Chondrocyte (in vitro differentiated cells): Measurements from ENCODE around the gene TSSK2. TPM values are rescaled to one million over a fixed set of nuclear protein-coding genes. Genes with fewer than 3 reads are reported as not detected.

Experiments
- DNase-seq: peaks from one replicate; pipeline ENCODE4 v3.0.0; 2021; ENCODE audit warnings: mixed read lengths, low spot score
- H3K27ac Mint-ChIP-seq: one replicate; pipeline ENCODE4 v1.8.0; 2021; ENCODE audit warnings: mild to moderate bottlenecking, moderate library complexity, mixed read lengths; ENCODE audit not compliant: unreplicated experiment
- H3K27me3 Mint-ChIP-seq: 2 replicates; pipeline ENCODE4 v1.8.0; 2021; ENCODE audit warnings: low read depth, mixed read lengths
- H3K36me3 Mint-ChIP-seq: 2 replicates; pipeline ENCODE4 v1.8.0; 2021; ENCODE audit warnings: low read depth, mixed read lengths
- H3K4me1 Mint-ChIP-seq: 2 replicates; pipeline ENCODE4 v1.8.0; 2021; ENCODE audit warnings: low read depth, mild to moderate bottlenecking, mixed read lengths
- H3K4me3 Mint-ChIP-seq: one replicate; pipeline ENCODE4 v1.8.0; 2021; ENCODE audit warnings: mild to moderate bottlenecking, moderate library complexity, mixed read lengths; ENCODE audit not compliant: unreplicated experiment
- H3K9me3 Mint-ChIP-seq: 2 replicates; pipeline ENCODE4 v1.8.0; 2021; ENCODE audit warnings: low read depth, mixed read lengths
- CTCF ChIP-seq: fragments of 200-600 bp; sonication (generic); IDR thresholded peaks from 2 replicates; pipeline ENCODE4 v1.5.0; 2021; ENCODE audit warnings: antibody characterized with exemption, mild to moderate bottlenecking, moderate library complexity
- total RNA-seq: library from RNA; stranded (reverse); gene quantifications from 3 replicates; pipeline ENCODE4 v1.2.1, GENCODE V29; 2021

TSSK2 gene
- total RNA-seq, 1 donor from 2014 or later: not detected

DNA sequence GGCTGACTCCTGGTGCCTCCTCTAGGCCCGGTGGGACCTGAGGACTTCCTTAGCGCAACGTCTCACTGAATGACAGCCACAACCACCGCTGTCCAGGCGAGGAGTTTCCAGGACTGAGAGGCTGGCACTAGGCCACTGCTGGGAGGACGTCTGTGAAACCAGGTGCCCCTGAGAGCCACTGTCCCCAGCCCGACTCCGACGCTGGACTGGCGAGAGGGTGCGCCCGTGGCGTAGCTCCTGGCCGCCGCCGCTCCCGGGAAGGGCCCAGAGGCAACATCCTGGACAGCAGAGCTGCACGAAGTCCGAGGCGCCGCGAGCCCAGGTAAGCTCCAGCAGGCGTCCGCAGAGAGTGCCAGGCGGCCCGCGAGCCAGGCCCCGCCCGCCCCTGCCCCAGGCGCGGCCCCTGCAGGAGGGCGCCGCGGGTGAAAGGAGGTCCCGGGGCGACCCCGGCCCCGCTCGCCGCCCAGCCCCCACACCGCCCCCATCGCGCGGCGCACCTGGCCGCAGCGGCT is 9.4 kb upstream of the TSSK2 start:
- Mint-ChIP-seq H3K27ac (peak overlapping the region; percentile 89), H3K36me3 (no peaks in the 10 kb centered on the region), H3K4me1 (peaks cover 29% of the 10 kb centered on the region), H3K9me3 (no peaks in the 10 kb centered on the region), H3K27me3 (no peaks in the 10 kb centered on the region), H3K4me3 (peak overlapping the region; percentile 81)
- DNase-seq: no peak
- TF ChIP-seq CTCF: peak; percentile 5

DNA sequence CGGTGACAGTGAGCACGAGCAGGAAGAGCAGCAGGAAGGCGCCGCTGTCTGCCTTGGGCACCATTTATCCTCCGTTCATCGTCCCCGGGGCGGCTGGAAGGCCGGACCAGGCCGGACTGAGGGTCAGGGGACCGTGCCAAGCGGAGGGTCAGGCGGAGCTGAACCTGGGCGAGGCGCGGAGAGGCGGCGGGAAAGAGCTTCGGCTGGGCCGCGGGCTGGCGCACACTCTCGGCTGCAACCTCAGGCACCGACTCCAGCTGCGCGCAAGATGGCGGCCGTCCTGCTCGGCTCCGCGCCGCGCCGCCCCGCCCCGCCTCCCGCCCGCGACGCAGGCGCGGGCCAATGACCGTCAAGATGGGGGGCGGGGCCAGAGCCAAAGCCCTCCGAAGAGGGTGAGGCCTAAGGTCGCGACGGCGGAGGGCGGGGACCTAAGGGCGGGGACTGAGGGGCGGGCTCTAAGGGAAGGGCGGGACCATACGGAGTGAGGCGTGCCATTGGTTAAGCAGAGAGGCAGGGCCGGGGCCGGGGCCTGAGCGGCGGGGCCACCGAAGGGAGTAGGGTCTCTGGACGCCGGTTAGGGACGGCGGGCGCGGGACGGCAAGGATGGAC is 8.9 kb upstream of the TSSK2 start, which contains the start of gene DGCR2:
Gene DGCR2 (minus strand): TSS at position 270 of the 609 bp plus-strand sequence. CDS start 206 bp downstream, at position 64.
- no peak for DNase-seq
- Mint-ChIP-seq H3K4me3 (peak within 1 kb of the TSS; percentile 81), H3K9me3 (no peaks in the 10 kb centered on the region), H3K27ac (peak within 1 kb of the TSS; percentile 89), H3K27me3 (no peaks in the 10 kb centered on the region), H3K36me3 (no peaks in the 10 kb centered on the region), H3K4me1 (peaks cover 29% of the 10 kb centered on the region)
- no peak for TF ChIP-seq CTCF

DNA sequence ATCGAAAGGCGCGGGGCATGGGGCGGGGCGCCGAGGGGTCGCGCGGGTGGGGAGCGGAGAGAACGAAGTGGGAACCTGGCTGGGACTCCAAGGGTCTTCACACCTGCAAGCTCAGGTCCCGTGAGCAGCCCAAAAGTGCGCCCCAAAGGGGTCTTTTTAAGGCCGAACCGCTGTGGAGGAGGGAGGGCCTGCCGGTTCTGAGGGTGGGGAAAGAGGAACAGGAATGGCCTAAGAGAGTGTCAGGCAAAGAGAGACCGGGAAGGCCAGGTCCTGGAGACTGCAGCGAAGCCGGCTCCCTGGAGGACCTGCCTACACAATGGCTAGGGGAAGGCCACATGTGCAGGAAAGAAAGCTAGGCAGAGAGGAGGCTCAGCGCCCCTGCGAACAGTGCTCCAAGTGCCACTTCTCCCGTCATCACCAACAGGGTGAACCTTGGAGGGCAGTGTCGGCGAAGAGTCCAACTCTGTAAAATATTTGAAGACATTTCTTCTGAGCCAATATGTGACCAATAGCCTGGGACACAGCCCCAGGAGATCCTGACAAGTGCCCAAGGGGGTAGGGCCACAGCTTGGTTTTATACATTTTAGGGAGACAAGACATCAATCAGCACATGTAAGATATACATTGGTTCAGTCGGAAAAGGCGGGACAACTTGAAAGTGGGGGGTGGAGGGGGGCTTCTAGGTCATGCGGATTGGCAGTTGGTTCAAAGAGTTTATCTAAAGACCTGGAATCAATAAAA is 8.2 kb upstream of the TSSK2 start:
- DNase-seq: no peak
- no peaks in the 10 kb centered on the region for H3K36me3 Mint-ChIP-seq
- no peaks in the 10 kb centered on the region for H3K27me3 Mint-ChIP-seq

DNA sequence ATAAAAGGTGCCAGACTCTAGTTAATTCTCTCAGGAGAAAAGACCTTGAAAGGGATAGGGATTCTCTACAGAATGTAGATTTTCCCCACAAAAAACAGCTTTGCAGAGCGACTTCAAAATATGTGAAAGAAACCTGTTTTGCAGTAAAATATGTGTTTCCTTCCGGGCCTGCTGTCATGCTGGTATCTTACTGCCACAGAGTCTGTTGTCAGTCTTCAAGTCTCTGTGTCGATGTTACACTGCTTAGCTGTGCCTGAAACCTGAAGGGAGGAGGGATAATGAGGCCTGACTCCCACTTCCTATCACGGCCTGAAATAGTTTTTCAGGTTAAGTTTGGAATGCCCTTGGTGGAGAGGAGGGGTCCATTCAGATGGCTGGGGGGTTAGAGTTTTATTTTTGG is 7.2 kb upstream of the TSSK2 start:
- no peak overlapping the region for H3K27ac Mint-ChIP-seq
- peaks cover 29% of the 10 kb centered on the region for H3K4me1 Mint-ChIP-seq

More for the DNA sequence above, 8.2 kb upstream of the TSSK2 start:
- Mint-ChIP-seq H3K4me3 (peak overlapping the region; percentile 80), H3K4me1 (peaks cover 29% of the 10 kb centered on the region), H3K27ac (peak overlapping the region; percentile 80), H3K9me3 (no peaks in the 10 kb centered on the region)
- no peak for TF ChIP-seq CTCF

More for the DNA sequence above, 7.2 kb upstream of the TSSK2 start:
- DNase-seq: no peak
- H3K9me3 Mint-ChIP-seq: no peaks in the 10 kb centered on the region
- no peak for TF ChIP-seq CTCF
- no peaks in the 10 kb centered on the region for H3K36me3 Mint-ChIP-seq
- H3K4me3 Mint-ChIP-seq: no peak overlapping the region
- no peaks in the 10 kb centered on the region for H3K27me3 Mint-ChIP-seq
